Measurements from ENCODE around the gene WASF2. TPM values are rescaled to one million over a fixed set of nuclear protein-coding genes. Genes with fewer than 3 reads are reported as not detected.
"Not testable (repeated sequence)": the region's sequence is repeated elsewhere in the genome, so short reads cannot be mapped to it uniquely, and the experiment has no call there.

Gene WASF2
- 16.7 and 26.3 TPM in 2 replicates for total RNA-seq
- 55.5 and 66.9 TPM in 2 replicates for polyA plus RNA-seq
- polyA plus RNA-seq (2012) = 57.3 and 72.1 TPM in 2 replicates
- 183 and 186 TPM in 2 replicates for polyA minus RNA-seq (ENCODE audit: low replicate concordance)

GRCh38 chr1:27489973-27490741 lies at the start of gene WASF2:
WASF2 (minus strand) TSS chr1:27490167; CDS start chr1:27428890, 61,277 bp downstream.
- peak within 1 kb of the TSS; percentile 97 for H3K4me2 ChIP-seq (ENCODE audit: extremely low read depth, insufficient read depth, low read length)
- peaks cover 2% of the 10 kb centered on the region for H4K20me1 ChIP-seq (ENCODE audit: control insufficient read depth, extremely low read depth, insufficient read depth, low read length)
- H3K79me2 ChIP-seq (ENCODE audit: control insufficient read depth, insufficient read depth, low read length) = peaks cover 39% of the 10 kb centered on the region

GRCh38 chr1:27538793-27539192 lies 48.8 kb upstream of the WASF2 start:
- peak overlapping the region; percentile 73 for H3K4me2 ChIP-seq (ENCODE audit: extremely low read depth, insufficient read depth, low read length)
- peaks cover 21% of the 10 kb centered on the region for H3K79me2 ChIP-seq (ENCODE audit: control insufficient read depth, insufficient read depth, low read length)
- TF ChIP-seq CTCF (conservative IDR thresholded peaks at IDR 0.05 in 1 of 2, IDR thresholded peaks at IDR 0.05 in 1 of 2; ENCODE audit: low read depth in 1 of 2, low read length in 2 of 2) (no peak), EZH2 (IDR thresholded peaks at IDR 0.05; ENCODE audit: low read length, missing control alignments) (no peak)
- H2AFZ ChIP-seq (ENCODE audit: low read length) = no peak overlapping the region
- no peaks in the 10 kb centered on the region for H3K9me3 ChIP-seq (ENCODE audit: control insufficient read depth, insufficient read depth, low read depth, low read length)
- peaks cover 59% of the 10 kb centered on the region for H3K4me1 ChIP-seq (ENCODE audit: control insufficient read depth, extremely low read depth, insufficient read depth, low read length)
- H3K27me3 ChIP-seq (ENCODE audit: control insufficient read depth, insufficient read depth, low read length) = no peaks in the 10 kb centered on the region
- peaks cover 5% of the 10 kb centered on the region for H3K36me3 ChIP-seq (ENCODE audit: control insufficient read depth, insufficient read depth, low read length)
- peak; percentile 56 to 84 for DNase-seq (ENCODE audit: low read depth in 2 of 2)
- H3K9ac ChIP-seq (ENCODE audit: insufficient read depth, low read length) = no peak overlapping the region
- no peaks in the 10 kb centered on the region for H4K20me1 ChIP-seq (ENCODE audit: control insufficient read depth, extremely low read depth, insufficient read depth, low read length)
- H3K27ac ChIP-seq (ENCODE audit: insufficient read depth, low read length) = peak overlapping the region; percentile 61
- H3K4me3 ChIP-seq (replicated peaks in 1 of 4; ENCODE audit: control extremely low read depth in 1 of 4, insufficient read depth in 1 of 4, low read depth in 3 of 4, low read length in 4 of 4) = no peak overlapping the region

More at GRCh38 chr1:27489973-27490741, at the start of gene WASF2:
- Histone ChIP-seq H2AFZ (ENCODE audit: low read length) (peak within 1 kb of the TSS; percentile 81), H3K27ac (ENCODE audit: insufficient read depth, low read length) (peak within 1 kb of the TSS; percentile 99), H3K9me3 (ENCODE audit: control insufficient read depth, insufficient read depth, low read depth, low read length) (no peaks in the 10 kb centered on the region), H3K27me3 (ENCODE audit: control insufficient read depth, insufficient read depth, low read length) (no peaks in the 10 kb centered on the region), H3K36me3 (ENCODE audit: control insufficient read depth, insufficient read depth, low read length) (no peaks in the 10 kb centered on the region), H3K4me1 (ENCODE audit: control insufficient read depth, extremely low read depth, insufficient read depth, low read length) (peaks cover 6% of the 10 kb centered on the region), H3K4me3 (replicated peaks in 1 of 4; ENCODE audit: control extremely low read depth in 1 of 4, insufficient read depth in 1 of 4, low read depth in 3 of 4, low read length in 4 of 4) (peak within 1 kb of the TSS; percentile 88 to 100 (median 95)), H3K9ac (ENCODE audit: insufficient read depth, low read length) (peak within 1 kb of the TSS; percentile 95)
- TF ChIP-seq CTCF (conservative IDR thresholded peaks at IDR 0.05 in 1 of 2, IDR thresholded peaks at IDR 0.05 in 1 of 2; ENCODE audit: low read depth in 1 of 2, low read length in 2 of 2) = no peak
- TF ChIP-seq EZH2 (IDR thresholded peaks at IDR 0.05; ENCODE audit: low read length, missing control alignments) = no peak
- peak; percentile 95 to 98 for DNase-seq (ENCODE audit: low read depth in 2 of 2)

- not testable (repeated sequence) for H3K36me3 ChIP-seq (ENCODE audit: control insufficient read depth, insufficient read depth, low read length); DNase-seq (ENCODE audit: low read depth in 2 of 2); H3K4me3 ChIP-seq (replicated peaks in 1 of 4; ENCODE audit: control extremely low read depth in 1 of 4, insufficient read depth in 1 of 4, low read depth in 3 of 4, low read length in 4 of 4); H3K9ac ChIP-seq (ENCODE audit: insufficient read depth, low read length); H3K9me3 ChIP-seq (ENCODE audit: control insufficient read depth, insufficient read depth, low read depth, low read length); H2AFZ ChIP-seq (ENCODE audit: low read length); H4K20me1 ChIP-seq (ENCODE audit: control insufficient read depth, extremely low read depth, insufficient read depth, low read length); H3K27me3 ChIP-seq (ENCODE audit: control insufficient read depth, insufficient read depth, low read length)
- peaks cover 21% of the 10 kb centered on the region for H3K79me2 ChIP-seq (ENCODE audit: control insufficient read depth, insufficient read depth, low read length)
- H3K4me2 ChIP-seq (ENCODE audit: extremely low read depth, insufficient read depth, low read length) = peak overlapping the region; percentile 73
- H3K27ac ChIP-seq (ENCODE audit: insufficient read depth, low read length) = peak overlapping the region; percentile 61
- H3K4me1 ChIP-seq (ENCODE audit: control insufficient read depth, extremely low read depth, insufficient read depth, low read length) = peaks cover 57% of the 10 kb centered on the region
Observed at GRCh38 chr1:27538305-27538676, 48.3 kb upstream of the WASF2 start.
